Measurements from ENCODE around the gene ATP6V0B. TPM values are rescaled to one million over a fixed set of nuclear protein-coding genes. Genes with fewer than 3 reads are reported as not detected.
A peak's percentile ranks its signal among the peaks of the same experiment; 100 is the strongest.

The ATP6V0B gene
- total RNA-seq, 4 donors from 2014 or later = 68.1 to 122 (median 98.2) TPM

DNA sequence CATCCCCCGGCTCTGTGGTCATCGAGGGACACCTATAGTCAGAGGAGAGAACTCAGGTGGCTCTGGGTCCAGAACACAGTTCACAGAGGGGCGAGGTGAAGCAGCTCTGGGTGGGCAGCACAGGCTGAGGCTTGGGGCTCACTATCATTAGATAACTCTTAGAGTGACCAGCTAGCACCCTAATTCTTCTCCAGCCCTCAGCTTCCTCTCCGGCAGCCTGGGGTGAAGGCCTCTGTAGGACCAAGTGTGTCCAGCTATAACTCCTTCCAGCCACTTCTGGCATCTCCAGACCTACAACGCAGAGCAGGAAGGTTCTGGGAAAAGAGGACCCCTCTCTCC, 39.8 kb upstream of the ATP6V0B start:
- H3K27ac ChIP-seq (replicated peaks in 1 of 4) = peak overlapping the region in 2 of 4 donors; percentile 43 to 49
- WGBS = 47% methylated on average over 5 of the region's 5 CpGs
- peaks cover 20 to 44% (median 42%) of the 10 kb centered on the region in 4 donors for H3K4me1 ChIP-seq
- intact Hi-C loops (cut with DNase I) = loop anchor here (1.0 to 10.0 kb wide), 2 partner anchors 171 to 400 kb away; partner anchors contain the start of gene PTPRF
- peaks cover 0 to 18% (median 0%) of the 10 kb centered on the region in 4 donors for H3K27me3 ChIP-seq
- no peak for DNase-seq (ENCODE audit: extremely low spot score)
- H3K9me3 ChIP-seq = no peaks in the 10 kb centered on the region
- TF ChIP-seq POLR2A (IDR thresholded peaks at IDR 0.05; ENCODE audit: low read depth) (no peak), CTCF (IDR thresholded peaks at IDR 0.05) (no peak), POLR2AphosphoS5 (IDR thresholded peaks at IDR 0.05) (no peak), EP300 (IDR thresholded peaks at IDR 0.05) (no peak)
- H3K4me3 ChIP-seq = no peak overlapping the region
- H3K36me3 ChIP-seq = peaks cover 0 to 11% (median 6%) of the 10 kb centered on the region in 4 donors

DNA sequence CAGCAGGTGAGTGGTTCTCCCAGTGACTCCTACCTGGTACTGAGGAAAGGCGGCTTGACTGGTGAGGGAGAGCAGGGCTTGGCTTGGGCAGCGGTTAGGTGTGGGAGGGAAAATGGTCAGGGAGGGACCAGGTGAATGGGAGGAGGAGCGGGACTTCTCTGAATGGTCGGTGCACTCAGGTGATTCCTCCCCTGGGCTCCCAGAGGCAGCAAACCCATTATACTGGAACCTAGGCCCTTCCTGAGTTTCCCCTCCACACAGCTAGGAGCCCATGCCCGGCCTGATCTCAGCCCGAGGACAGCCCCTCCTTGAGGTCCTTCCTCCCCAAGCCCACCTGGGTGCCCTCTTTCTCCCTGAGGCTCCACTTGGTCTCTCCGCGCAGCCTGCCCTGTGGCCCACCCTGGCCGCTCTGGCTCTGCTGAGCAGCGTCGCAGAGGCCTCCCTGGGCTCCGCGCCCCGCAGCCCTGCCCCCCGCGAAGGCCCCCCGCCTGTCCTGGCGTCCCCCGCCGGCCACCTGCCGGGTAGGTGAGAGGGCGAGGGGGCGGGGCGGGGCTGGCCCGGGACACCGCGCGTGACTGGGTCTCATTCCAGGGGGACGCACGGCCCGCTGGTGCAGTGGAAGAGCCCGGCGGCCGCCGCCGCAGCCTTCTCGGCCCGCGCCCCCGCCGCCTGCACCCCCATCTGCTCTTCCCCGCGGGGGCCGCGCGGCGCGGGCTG, 38.9 kb upstream of the ATP6V0B start:
- intact Hi-C loops (cut with DNase I) = loop anchor here (1.0 to 10.0 kb wide), 2 partner anchors 172 to 401 kb away; partner anchors contain the start of gene PTPRF
- 27% methylated on average over 6 of the region's 48 CpGs for WGBS
- Histone ChIP-seq H3K4me3 (peak overlapping the region; percentile 58 to 68 (median 59)), H3K36me3 (peaks cover 0 to 2% (median 0%) of the 10 kb centered on the region in 4 donors), H3K27ac (replicated peaks in 1 of 4) (peak overlapping the region in 3 of 4 donors; percentile 35 to 48 (median 48)), H3K4me1 (peaks cover 20 to 44% (median 42%) of the 10 kb centered on the region in 4 donors), H3K27me3 (peaks cover 0 to 18% (median 0%) of the 10 kb centered on the region in 4 donors), H3K9me3 (no peaks in the 10 kb centered on the region)
- no peak for DNase-seq (ENCODE audit: extremely low spot score)
- TF ChIP-seq POLR2AphosphoS5 (IDR thresholded peaks at IDR 0.05) (no peak), CTCF (IDR thresholded peaks at IDR 0.05) (no peak), POLR2A (IDR thresholded peaks at IDR 0.05; ENCODE audit: low read depth) (no peak), EP300 (IDR thresholded peaks at IDR 0.05) (no peak)

DNA sequence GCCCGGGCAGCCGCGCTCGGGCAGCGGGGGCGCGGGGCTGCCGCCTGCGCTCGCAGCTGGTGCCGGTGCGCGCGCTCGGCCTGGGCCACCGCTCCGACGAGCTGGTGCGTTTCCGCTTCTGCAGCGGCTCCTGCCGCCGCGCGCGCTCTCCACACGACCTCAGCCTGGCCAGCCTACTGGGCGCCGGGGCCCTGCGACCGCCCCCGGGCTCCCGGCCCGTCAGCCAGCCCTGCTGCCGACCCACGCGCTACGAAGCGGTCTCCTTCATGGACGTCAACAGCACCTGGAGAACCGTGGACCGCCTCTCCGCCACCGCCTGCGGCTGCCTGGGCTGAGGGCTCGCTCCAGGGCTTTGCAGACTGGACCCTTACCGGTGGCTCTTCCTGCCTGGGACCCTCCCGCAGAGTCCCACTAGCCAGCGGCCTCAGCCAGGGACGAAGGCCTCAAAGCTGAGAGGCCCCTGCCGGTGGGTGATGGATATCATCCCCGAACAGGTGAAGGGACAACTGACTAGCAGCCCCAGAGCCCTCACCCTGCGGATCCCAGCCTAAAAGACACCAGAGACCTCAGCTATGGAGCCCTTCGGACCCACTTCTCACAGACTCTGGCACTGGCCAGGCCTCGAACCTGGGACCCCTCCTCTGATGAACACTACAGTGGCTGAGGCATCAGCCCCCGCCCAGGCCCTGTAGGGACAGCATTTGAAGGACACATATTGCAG, 38.2 kb upstream of the ATP6V0B start:
- H3K27me3 ChIP-seq = peaks cover 0 to 18% (median 0%) of the 10 kb centered on the region in 4 donors
- no peaks in the 10 kb centered on the region for H3K9me3 ChIP-seq
- no peak for DNase-seq (ENCODE audit: extremely low spot score)
- H3K36me3 ChIP-seq = no peaks in the 10 kb centered on the region
- H3K4me3 ChIP-seq = peak overlapping the region; percentile 58 to 68 (median 59)
- intact Hi-C loops (cut with DNase I) = loop anchor here (10.0 kb wide), 1 partner anchor 402 kb away; the partner anchor contains the start of gene PTPRF
- 1% methylated on average over 30 of the region's 56 CpGs for WGBS
- peaks cover 20 to 44% (median 42%) of the 10 kb centered on the region in 4 donors for H3K4me1 ChIP-seq
- TF ChIP-seq EP300 (IDR thresholded peaks at IDR 0.05) = no peak
- TF ChIP-seq POLR2AphosphoS5 (IDR thresholded peaks at IDR 0.05) = no peak
- no peak for TF ChIP-seq POLR2A (IDR thresholded peaks at IDR 0.05; ENCODE audit: low read depth)
- TF ChIP-seq CTCF (IDR thresholded peaks at IDR 0.05) = no peak
- H3K27ac ChIP-seq (replicated peaks in 1 of 4) = peak overlapping the region; percentile 47 to 67 (median 54)

DNA sequence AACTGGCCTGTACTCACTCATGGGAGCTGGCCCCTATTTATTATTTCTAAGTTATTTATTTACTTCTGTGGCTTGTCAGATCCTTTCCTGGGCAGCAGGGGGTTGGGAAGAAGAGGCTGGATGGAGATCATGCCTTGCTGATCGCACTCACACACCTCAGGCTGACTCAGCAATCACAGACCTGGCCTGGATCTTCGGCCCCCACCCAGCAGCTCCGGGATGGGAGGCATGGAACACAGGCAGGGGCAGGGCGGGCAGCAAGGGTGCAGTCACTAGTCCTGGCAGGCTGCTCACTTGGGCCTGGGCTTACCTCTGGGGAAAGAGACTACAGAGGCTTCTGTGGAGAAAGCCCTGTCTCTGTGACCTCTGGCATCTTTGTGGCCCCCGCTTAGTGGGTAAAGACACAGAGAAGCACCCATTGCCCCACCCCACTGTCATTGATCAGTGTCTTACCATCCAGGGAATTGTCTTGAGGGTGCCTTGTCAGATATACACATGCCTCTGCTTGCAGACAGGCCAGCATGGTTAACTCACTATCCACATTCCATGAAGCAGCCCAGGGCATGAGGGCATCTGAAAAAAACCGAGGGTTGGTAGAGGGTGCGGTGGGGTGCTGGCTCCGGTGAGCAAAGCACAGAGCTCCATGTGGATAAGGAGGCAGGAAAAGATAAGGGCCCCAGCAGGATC, 37.4 kb upstream of the ATP6V0B start:
- Histone ChIP-seq H3K27me3 (peaks cover 0 to 18% (median 0%) of the 10 kb centered on the region in 4 donors), H3K9me3 (no peaks in the 10 kb centered on the region), H3K4me3 (no peak overlapping the region), H3K36me3 (no peaks in the 10 kb centered on the region), H3K27ac (replicated peaks in 1 of 4) (no peak overlapping the region), H3K4me1 (peaks cover 20 to 44% (median 42%) of the 10 kb centered on the region in 4 donors)
- 91% methylated on average over 8 of the region's 8 CpGs for WGBS
- DNase-seq (ENCODE audit: extremely low spot score) = no peak
- TF ChIP-seq CTCF (IDR thresholded peaks at IDR 0.05) (no peak), POLR2A (IDR thresholded peaks at IDR 0.05; ENCODE audit: low read depth) (no peak), POLR2AphosphoS5 (IDR thresholded peaks at IDR 0.05) (no peak), EP300 (IDR thresholded peaks at IDR 0.05) (no peak)
- intact Hi-C loops (cut with DNase I) = loop anchor here (10.0 kb wide), 1 partner anchor 403 kb away; the partner anchor contains the start of gene PTPRF

Measured in esophagus muscularis mucosa (tissue), 4 donors.